HepG2 (cell line): ENCODE results near the gene FABP2. TPM values are rescaled to one million over a fixed set of nuclear protein-coding genes. Genes with fewer than 3 reads are reported as not detected.

ENCODE experiments used
- CBX2 ChIP-seq, 2 experiments: fragments of 200-600 bp in 1 of 2; sonication (generic); formaldehyde crosslinking in 1 of 2; IDR thresholded peaks; 2 replicates each; pipeline versions ENCODE4 v1.7.0 to v1.8.1; 2018 to 2022; ENCODE audit warnings: low read depth in 2 of 2, low read length in 1 of 2, mild to moderate bottlenecking in 1 of 2, missing genetic modification reagents in 1 of 2
- CCDC6 ChIP-seq: sonication (generic); formaldehyde crosslinking; IDR thresholded peaks from 2 replicates; pipeline ENCODE4 v1.8.1; 2022; ENCODE audit warnings: mild to moderate bottlenecking, missing genetic modification reagents, moderate library complexity
- DMAP1 ChIP-seq: IDR thresholded peaks from 2 replicates; pipeline ENCODE4 v1.6.1; 2016
- EP300 ChIP-seq, 3 experiments: sonication (generic) in 1 of 3; formaldehyde crosslinking in 1 of 3; IDR thresholded peaks; 2 replicates each; pipeline versions ENCODE4 v1.5.1 to v1.6.1; 2011 to 2020; ENCODE audit warnings: low read depth in 2 of 3, low read length in 2 of 3, borderline replicate concordance in 1 of 3, improper control_type of control experiment in 1 of 3, mild to moderate bottlenecking in 1 of 3, missing genetic modification reagents in 1 of 3, moderate library complexity in 1 of 3
- FOXO1 ChIP-seq: sonication (generic); formaldehyde crosslinking; IDR thresholded peaks from 2 replicates; pipeline ENCODE4 v1.4.0; 2020; ENCODE audit warnings: missing genetic modification reagents
- JUN ChIP-seq: sonication (generic); formaldehyde crosslinking; IDR thresholded peaks from 2 replicates; pipeline ENCODE4 v1.4.0; 2020; ENCODE audit warnings: mild to moderate bottlenecking, missing genetic modification reagents
- KDM4B ChIP-seq: sonication (generic); formaldehyde crosslinking; IDR thresholded peaks from 2 replicates; pipeline ENCODE4 v1.4.0; 2020; ENCODE audit warnings: missing genetic modification reagents
- MAFG ChIP-seq: sonication (generic); formaldehyde crosslinking; IDR thresholded peaks from 2 replicates; pipeline ENCODE4 v1.5.1; 2020; ENCODE audit warnings: mild to moderate bottlenecking, missing genetic modification reagents
- MLX ChIP-seq: IDR thresholded peaks from 2 replicates; pipeline ENCODE4 v1.6.1; 2016
- NCOA5 ChIP-seq: sonication (generic); formaldehyde crosslinking; IDR thresholded peaks from 2 replicates; pipeline ENCODE4 v1.4.0; 2020; ENCODE audit warnings: missing genetic modification reagents
- PHF5A ChIP-seq: IDR thresholded peaks from one replicate; pipeline ENCODE4 v1.6.1; 2018; ENCODE audit warnings: low read depth, missing genetic modification reagents; ENCODE audit not compliant: unreplicated experiment
- PHF8 ChIP-seq: sonication (generic); formaldehyde crosslinking; IDR thresholded peaks from 2 replicates; pipeline ENCODE4 v1.5.0; 2020; ENCODE audit warnings: missing genetic modification reagents
- POGZ ChIP-seq: sonication (generic); formaldehyde crosslinking; IDR thresholded peaks from 2 replicates; pipeline ENCODE4 v1.4.0; 2020; ENCODE audit warnings: mild to moderate bottlenecking, missing genetic modification reagents
- SAP130 ChIP-seq: IDR thresholded peaks from 2 replicates; pipeline ENCODE4 v1.6.1; 2016; ENCODE audit warnings: low read depth
- SATB2 ChIP-seq: sonication (generic); formaldehyde crosslinking; IDR thresholded peaks from 2 replicates; pipeline ENCODE4 v1.5.0; 2020; ENCODE audit warnings: missing genetic modification reagents
- SP5 ChIP-seq: IDR thresholded peaks from 2 replicates; pipeline ENCODE4 v1.6.1; 2016; ENCODE audit warnings: low read depth, borderline replicate concordance
- TERF1 ChIP-seq: sonication (generic); formaldehyde crosslinking; IDR thresholded peaks from 2 replicates; pipeline ENCODE4 v1.8.0; 2022; ENCODE audit warnings: mild to moderate bottlenecking, missing genetic modification reagents, moderate library complexity
- ZBTB7A ChIP-seq: sonication (generic); formaldehyde crosslinking; IDR thresholded peaks from 2 replicates; pipeline ENCODE4 v1.8.0; 2022; ENCODE audit warnings: mild to moderate bottlenecking, missing genetic modification reagents
- ZFAT ChIP-seq: sonication (generic); formaldehyde crosslinking; conservative IDR thresholded peaks from 2 replicates; pipeline ENCODE4 v1.8.1; 2023; ENCODE audit warnings: missing genetic modification reagents, inconsistent platforms
- ZKSCAN5 ChIP-seq: sonication (generic); formaldehyde crosslinking; IDR thresholded peaks from 2 replicates; pipeline ENCODE4 v1.5.1; 2020; ENCODE audit warnings: mild to moderate bottlenecking, missing genetic modification reagents
- ZNF10 ChIP-seq: sonication (generic); formaldehyde crosslinking; IDR thresholded peaks from 2 replicates; pipeline ENCODE4 v1.4.0; 2020; ENCODE audit warnings: mild to moderate bottlenecking, low read depth, missing genetic modification reagents, borderline replicate concordance
- ZNF615 ChIP-seq: sonication (generic); formaldehyde crosslinking; IDR thresholded peaks from 2 replicates; pipeline ENCODE4 v1.5.0; 2020; ENCODE audit warnings: mild to moderate bottlenecking, missing genetic modification reagents, borderline replicate concordance
- ZNF768 ChIP-seq: sonication (generic); formaldehyde crosslinking; IDR thresholded peaks from 2 replicates; pipeline ENCODE4 v1.4.0; 2020; ENCODE audit warnings: missing genetic modification reagents
- polyA plus RNA-seq, 8 experiments: library from polyadenylated mRNA; depleted of rRNA in 3 of 8; stranded (reverse) in 7 of 8; unstranded in 1 of 8; fragments of >200 nt; fragmentation: Illumina TruSeq in 4 of 8; extraction: Trizol in 4 of 8; gene quantifications; 2 replicates each; pipeline versions ENCODE4 v1.2.1 to v1.2.3, GENCODE V29; 2011 to 2016; ENCODE audit warnings: low read depth in 4 of 8, missing spikeins in 1 of 8, mixed read lengths in 1 of 8; ENCODE audit not compliant: insufficient read depth in 1 of 8
- total RNA-seq, 5 experiments: library from RNA; depleted of rRNA; stranded (reverse); fragments of >200 nt; fragmentation: Illumina TruSeq; extraction: Trizol; gene quantifications; 2 replicates each; pipeline ENCODE4 v1.2.3, GENCODE V29; 2016; ENCODE audit warnings: low read depth in 1 of 5
- TF ChIP-seq, protein P1 (sequence below): sonication (generic); formaldehyde crosslinking; IDR thresholded peaks from 2 replicates; pipeline ENCODE4 v1.5.0; 2020; ENCODE audit warnings: mild to moderate bottlenecking, missing genetic modification reagents
- TF ChIP-seq, protein P2 (sequence below): IDR thresholded peaks from 2 replicates; pipeline ENCODE4 v1.6.1; 2012; ENCODE audit warnings: low read length, improper control_type of control experiment

FABP2 gene
- total and polyA plus RNA-seq, 2 of the 13 experiments (the other 11 are each of a cell fraction or from before 2014, with no cell fraction given) = 0.78 to 1.2 TPM

DNA sequence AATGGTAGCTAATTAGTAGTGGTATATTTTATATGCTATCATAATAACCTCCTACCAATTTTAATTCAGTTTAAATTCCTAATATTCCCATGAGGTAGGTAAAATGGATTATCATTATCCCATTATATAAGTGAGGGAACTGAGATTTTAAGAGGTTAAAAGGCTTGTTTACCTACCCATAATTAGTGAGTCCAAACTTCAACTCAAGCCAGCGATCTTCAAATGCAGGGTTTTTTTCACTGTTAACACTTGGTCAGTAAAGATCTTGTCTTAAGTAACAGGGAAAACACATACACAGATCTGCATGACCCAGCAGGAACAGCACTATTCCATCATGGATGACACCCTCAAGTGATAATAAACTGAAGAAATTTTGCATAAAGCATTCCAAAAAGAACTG lies 31.3 kb downstream of the FABP2 start (continued):
- TF ChIP-seq MLX (CRISPR knock-in tag) = no peak
- no peak for TF ChIP-seq ZNF10 (CRISPR knock-in tag)
- peak; percentile 36; the same call in 1 of the 2 replicates for TF ChIP-seq SAP130 (CRISPR knock-in tag)
- TF ChIP-seq PHF8 (CRISPR knock-in tag) = no peak
- no peak for TF ChIP-seq ZNF768 (CRISPR knock-in tag)
- no peak for TF ChIP-seq ZBTB7A (CRISPR knock-in tag)
- TF ChIP-seq KDM4B (CRISPR knock-in tag) = no peak
- TF ChIP-seq POGZ (CRISPR knock-in tag) = no peak
- TF ChIP-seq PHF5A = peak; percentile 31
- no peak for TF ChIP-seq DMAP1 (CRISPR knock-in tag)
- TF ChIP-seq JUN (CRISPR knock-in tag) = no peak
- TF ChIP-seq CBX2 (IDR thresholded peaks at IDR 0.05; ENCODE audit: low read depth, low read length) = no peak
- TF ChIP-seq CBX2 (CRISPR knock-in tag; IDR thresholded peaks at IDR 0.05; ENCODE audit: low read depth) = no peak
- TF ChIP-seq NCOA5 = no peak
- no peak for TF ChIP-seq CCDC6 (CRISPR knock-in tag)
- no peak for TF ChIP-seq ZNF615
- TF ChIP-seq EP300 (IDR thresholded peaks at IDR 0.05; ENCODE audit: low read depth in 2 of 2, low read length in 2 of 2) = peak in 1 of 2 experiments; percentile 28; a peak in 1 of 4 replicates
- TF ChIP-seq EP300 (CRISPR knock-in tag; IDR thresholded peaks at IDR 0.05; ENCODE audit: borderline replicate concordance) = no peak
- no peak for TF ChIP-seq MAFG (CRISPR knock-in tag)
- TF ChIP-seq FOXO1 (CRISPR knock-in tag) = no peak
- TF ChIP-seq, protein P1, sequence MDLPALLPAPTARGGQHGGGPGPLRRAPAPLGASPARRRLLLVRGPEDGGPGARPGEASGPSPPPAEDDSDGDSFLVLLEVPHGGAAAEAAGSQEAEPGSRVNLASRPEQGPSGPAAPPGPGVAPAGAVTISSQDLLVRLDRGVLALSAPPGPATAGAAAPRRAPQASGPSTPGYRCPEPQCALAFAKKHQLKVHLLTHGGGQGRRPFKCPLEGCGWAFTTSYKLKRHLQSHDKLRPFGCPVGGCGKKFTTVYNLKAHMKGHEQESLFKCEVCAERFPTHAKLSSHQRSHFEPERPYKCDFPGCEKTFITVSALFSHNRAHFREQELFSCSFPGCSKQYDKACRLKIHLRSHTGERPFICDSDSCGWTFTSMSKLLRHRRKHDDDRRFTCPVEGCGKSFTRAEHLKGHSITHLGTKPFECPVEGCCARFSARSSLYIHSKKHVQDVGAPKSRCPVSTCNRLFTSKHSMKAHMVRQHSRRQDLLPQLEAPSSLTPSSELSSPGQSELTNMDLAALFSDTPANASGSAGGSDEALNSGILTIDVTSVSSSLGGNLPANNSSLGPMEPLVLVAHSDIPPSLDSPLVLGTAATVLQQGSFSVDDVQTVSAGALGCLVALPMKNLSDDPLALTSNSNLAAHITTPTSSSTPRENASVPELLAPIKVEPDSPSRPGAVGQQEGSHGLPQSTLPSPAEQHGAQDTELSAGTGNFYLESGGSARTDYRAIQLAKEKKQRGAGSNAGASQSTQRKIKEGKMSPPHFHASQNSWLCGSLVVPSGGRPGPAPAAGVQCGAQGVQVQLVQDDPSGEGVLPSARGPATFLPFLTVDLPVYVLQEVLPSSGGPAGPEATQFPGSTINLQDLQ (CRISPR knock-in tag) = no peak
- no peak for TF ChIP-seq SATB2 (CRISPR knock-in tag)
- no peak for TF ChIP-seq ZKSCAN5 (CRISPR knock-in tag)
- no peak for TF ChIP-seq TERF1 (CRISPR knock-in tag)
- TF ChIP-seq, protein P2, sequence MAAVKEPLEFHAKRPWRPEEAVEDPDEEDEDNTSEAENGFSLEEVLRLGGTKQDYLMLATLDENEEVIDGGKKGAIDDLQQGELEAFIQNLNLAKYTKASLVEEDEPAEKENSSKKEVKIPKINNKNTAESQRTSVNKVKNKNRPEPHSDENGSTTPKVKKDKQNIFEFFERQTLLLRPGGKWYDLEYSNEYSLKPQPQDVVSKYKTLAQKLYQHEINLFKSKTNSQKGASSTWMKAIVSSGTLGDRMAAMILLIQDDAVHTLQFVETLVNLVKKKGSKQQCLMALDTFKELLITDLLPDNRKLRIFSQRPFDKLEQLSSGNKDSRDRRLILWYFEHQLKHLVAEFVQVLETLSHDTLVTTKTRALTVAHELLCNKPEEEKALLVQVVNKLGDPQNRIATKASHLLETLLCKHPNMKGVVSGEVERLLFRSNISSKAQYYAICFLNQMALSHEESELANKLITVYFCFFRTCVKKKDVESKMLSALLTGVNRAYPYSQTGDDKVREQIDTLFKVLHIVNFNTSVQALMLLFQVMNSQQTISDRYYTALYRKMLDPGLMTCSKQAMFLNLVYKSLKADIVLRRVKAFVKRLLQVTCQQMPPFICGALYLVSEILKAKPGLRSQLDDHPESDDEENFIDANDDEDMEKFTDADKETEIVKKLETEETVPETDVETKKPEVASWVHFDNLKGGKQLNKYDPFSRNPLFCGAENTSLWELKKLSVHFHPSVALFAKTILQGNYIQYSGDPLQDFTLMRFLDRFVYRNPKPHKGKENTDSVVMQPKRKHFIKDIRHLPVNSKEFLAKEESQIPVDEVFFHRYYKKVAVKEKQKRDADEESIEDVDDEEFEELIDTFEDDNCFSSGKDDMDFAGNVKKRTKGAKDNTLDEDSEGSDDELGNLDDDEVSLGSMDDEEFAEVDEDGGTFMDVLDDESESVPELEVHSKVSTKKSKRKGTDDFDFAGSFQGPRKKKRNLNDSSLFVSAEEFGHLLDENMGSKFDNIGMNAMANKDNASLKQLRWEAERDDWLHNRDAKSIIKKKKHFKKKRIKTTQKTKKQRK = no peak
- no peak for TF ChIP-seq ZFAT (CRISPR knock-in tag)
- TF ChIP-seq SP5 = no peak
